Lower leg skin (tissue), 4 donors: ENCODE data around the gene LRP5. TPM values are rescaled to one million over a fixed set of nuclear protein-coding genes. Genes with fewer than 3 reads are reported as not detected.

ENCODE experiments used
- DNase-seq, 2 donors: peaks; one replicate each; pipeline ENCODE4 v3.0.0-alpha.2; 2019; ENCODE audit warnings: low spot score in 2 of 2
- H3K4me3 ChIP-seq: fragments of 200-600 bp; sonication (generic); 2 replicates; pipeline ENCODE4 v1.5.1; 2017; ENCODE audit warnings: mild to moderate bottlenecking, low read depth; ENCODE audit not compliant: poor library complexity, severe bottlenecking
- POLR2A ChIP-seq, 2 donors: fragments of 450-650 bp; IDR thresholded peaks; one replicate each; pipeline ENCODE4 v1.6.1; 2016 to 2017; ENCODE audit warnings: antibody characterized with exemption in 2 of 2, mild to moderate bottlenecking in 1 of 2, moderate library complexity in 1 of 2
- WGBS, 2 donors: methylation state at CpG; one replicate each; pipeline ENCODE4 v1.1.5; 2018; 5-methylcytosine and 5-hydroxymethylcytosine counted together
- intact Hi-C: fragments of 100-400 bp; cut with DNase I; formaldehyde crosslinking; loops from one replicate; pipeline ENCODE4 v1.15.0; 2023; ENCODE audit warnings: low total_unique reads
- total RNA-seq, 4 donors: library from RNA; depleted of rRNA; stranded (reverse); fragments of >200 nt; gene quantifications; one replicate each; pipeline ENCODE4 v1.1.0, GENCODE V29; 2016
- TF ChIP-seq, protein P1 (sequence below), 3 donors: fragments of 450-650 bp; IDR thresholded peaks; one replicate each; pipeline ENCODE4 v1.5.1; 2016; ENCODE audit warnings: antibody characterized with exemption in 3 of 3, mild to moderate bottlenecking in 3 of 3, moderate library complexity in 2 of 3

LRP5 gene
- total RNA-seq, 4 donors from 2014 or later = 25.0 to 53.5 (median 29.3) TPM

- no peak for DNase-seq
- intact Hi-C loops = loop anchor here (10.0 kb wide), 2 partner anchors 46 to 704 kb away; no protein-coding TSS in a partner anchor
Measured at GRCh38 chr11:68370211-68371111, 58.1 kb downstream of the LRP5 start.

DNA sequence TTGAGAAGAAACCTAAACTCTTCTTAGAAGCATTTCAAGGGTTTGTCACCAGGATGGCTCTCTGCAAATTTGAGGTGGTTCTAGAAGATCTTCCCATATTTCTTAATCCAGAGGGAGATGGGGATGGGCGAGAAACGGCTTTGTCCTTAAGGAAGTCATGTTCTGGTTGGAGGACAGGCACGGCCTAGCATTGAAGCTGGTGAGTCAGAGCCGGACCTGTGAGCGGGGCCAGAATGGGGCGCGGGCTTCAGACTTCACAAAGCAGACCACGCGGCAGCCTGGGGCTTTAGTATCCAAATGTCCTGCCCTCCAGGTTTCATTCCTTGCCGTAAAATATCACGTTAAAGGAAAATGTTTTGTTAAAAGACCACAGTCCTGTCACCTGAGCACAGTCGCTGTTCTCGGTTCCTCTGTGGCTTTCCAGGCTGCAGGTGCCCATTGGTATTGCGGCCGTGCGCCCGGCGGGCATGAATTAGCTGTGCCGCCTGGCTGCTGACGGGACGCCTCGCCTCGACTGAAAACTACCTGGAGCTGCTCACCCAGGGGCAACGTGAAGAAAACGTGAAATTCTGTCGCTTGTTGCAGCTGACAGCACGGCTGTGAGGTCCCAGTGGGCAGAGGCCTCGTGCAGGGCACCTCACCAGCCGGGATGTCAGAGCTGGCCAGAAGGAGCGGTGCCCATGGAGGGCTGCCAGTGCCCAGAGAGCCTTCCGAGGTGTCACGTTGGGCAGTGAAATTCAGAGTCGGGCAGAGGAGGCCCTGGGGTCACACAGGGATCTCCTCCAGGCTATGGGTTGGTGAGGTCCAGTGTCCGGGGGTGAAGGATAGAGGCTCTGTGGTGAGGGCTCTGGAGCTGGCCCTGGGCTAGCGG is 59.0 kb downstream of the LRP5 start:
- DNase-seq = no peak
- TF ChIP-seq POLR2A (IDR thresholded peaks at IDR 0.05) = no peak
- TF ChIP-seq, protein P1, sequence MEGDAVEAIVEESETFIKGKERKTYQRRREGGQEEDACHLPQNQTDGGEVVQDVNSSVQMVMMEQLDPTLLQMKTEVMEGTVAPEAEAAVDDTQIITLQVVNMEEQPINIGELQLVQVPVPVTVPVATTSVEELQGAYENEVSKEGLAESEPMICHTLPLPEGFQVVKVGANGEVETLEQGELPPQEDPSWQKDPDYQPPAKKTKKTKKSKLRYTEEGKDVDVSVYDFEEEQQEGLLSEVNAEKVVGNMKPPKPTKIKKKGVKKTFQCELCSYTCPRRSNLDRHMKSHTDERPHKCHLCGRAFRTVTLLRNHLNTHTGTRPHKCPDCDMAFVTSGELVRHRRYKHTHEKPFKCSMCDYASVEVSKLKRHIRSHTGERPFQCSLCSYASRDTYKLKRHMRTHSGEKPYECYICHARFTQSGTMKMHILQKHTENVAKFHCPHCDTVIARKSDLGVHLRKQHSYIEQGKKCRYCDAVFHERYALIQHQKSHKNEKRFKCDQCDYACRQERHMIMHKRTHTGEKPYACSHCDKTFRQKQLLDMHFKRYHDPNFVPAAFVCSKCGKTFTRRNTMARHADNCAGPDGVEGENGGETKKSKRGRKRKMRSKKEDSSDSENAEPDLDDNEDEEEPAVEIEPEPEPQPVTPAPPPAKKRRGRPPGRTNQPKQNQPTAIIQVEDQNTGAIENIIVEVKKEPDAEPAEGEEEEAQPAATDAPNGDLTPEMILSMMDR (IDR thresholded peaks at IDR 0.05) = no peak
- intact Hi-C loops = loop anchor here (10.0 kb wide), 2 partner anchors 47 to 703 kb away; no protein-coding TSS in a partner anchor
- 86 to 91% methylated on average over 34 to 35 of the region's 35 CpGs for WGBS, 2 donors
- H3K4me3 ChIP-seq = no peak overlapping the region

More at GRCh38 chr11:68370211-68371111, 58.1 kb downstream of the LRP5 start:
- H3K4me3 ChIP-seq = no peak overlapping the region
- TF ChIP-seq, protein P1 (IDR thresholded peaks at IDR 0.05) = no peak
- TF ChIP-seq POLR2A (IDR thresholded peaks at IDR 0.05) = no peak
- WGBS, 2 donors = 39 to 47% methylated on average over 21 to 23 of the region's 23 CpGs

DNA sequence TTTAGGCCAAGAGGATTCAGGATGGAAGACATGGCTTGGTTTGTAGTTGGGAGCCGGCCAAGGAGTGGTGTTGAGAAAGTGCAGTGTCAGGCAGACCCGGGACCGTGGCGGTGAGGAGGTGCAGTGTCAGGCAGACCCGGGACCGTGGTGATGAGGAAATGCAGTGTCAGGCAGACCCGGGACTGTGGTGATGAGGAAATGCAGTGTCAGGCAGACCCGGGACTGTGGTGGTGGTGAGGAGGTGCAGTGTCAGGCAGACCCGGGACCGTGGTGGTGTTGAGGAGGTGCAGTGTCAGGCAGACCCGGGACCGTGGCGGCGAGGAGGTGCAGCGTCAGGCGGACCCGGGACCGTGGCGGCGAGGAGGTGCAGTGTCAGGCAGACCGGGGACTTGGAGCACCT is 59.7 kb downstream of the LRP5 start:
- intact Hi-C loops = loop anchor here (10.0 kb wide), 2 partner anchors 47 to 703 kb away; no protein-coding TSS in a partner anchor
- TF ChIP-seq POLR2A (IDR thresholded peaks at IDR 0.05) = no peak
- TF ChIP-seq, protein P1 (IDR thresholded peaks at IDR 0.05) = no peak
- 83 to 84% methylated on average over 21 of the region's 21 CpGs for whole genome bisulfite sequencing, 2 donors
- no peak overlapping the region for H3K4me3 ChIP-seq
- no peak for DNase-seq

- 82 to 86% methylated on average over 15 of the region's 15 CpGs for WGBS, 2 donors
- H3K4me3 ChIP-seq = no peak overlapping the region
- no peak for DNase-seq
- TF ChIP-seq, protein P1 (IDR thresholded peaks at IDR 0.05) = no peak
- TF ChIP-seq POLR2A (IDR thresholded peaks at IDR 0.05) = no peak
- intact Hi-C loops = loop anchor here (10.0 kb wide), 2 partner anchors 48 to 702 kb away; no protein-coding TSS in a partner anchor
Measured at GRCh38 chr11:68372625-68373024, 60.2 kb downstream of the LRP5 start.

DNA sequence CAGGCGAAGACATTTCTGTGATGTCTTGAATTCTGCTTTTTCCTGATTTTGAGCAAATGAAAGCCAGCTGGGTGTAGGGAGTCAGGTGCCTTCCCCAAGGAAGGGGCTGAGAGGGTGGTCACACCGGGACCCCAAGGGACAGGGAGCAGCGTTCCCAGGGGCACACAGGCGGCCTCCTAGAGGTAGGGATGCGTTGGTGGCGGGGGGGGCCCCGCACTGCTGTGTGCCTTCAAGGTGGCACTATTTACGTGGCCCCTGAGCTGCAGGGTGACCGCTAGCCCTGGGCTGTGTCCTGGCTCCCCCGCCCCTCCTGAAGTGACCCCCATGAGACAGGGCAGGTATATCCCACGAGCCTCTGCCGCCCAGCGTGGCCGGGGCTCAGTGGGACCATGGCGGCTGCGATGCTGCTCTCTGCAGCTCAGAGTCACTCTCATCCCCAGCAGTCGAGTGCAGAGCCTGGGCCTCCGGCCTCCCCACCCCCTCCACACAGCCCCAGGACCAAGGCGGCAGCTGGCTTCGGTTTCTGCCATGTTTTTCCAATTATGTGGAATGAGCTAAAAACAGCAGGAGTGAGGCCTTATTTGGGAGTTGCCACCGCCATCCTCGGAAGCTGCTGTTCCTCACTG is 60.9 kb downstream of the LRP5 start:
- WGBS, 2 donors = 61 to 63% methylated on average over 18 to 22 of the region's 22 CpGs
- no peak for DNase-seq
- H3K4me3 ChIP-seq = no peak overlapping the region
- intact Hi-C loops = loop anchor here (10.0 kb wide), 2 partner anchors 49 to 701 kb away; no protein-coding TSS in a partner anchor
- TF ChIP-seq, protein P1 (IDR thresholded peaks at IDR 0.05) = no peak
